HG02970 (cell line): ENCODE results near the gene ACAD11.
"Not testable (repeated sequence)": the region's sequence is repeated elsewhere in the genome, so short reads cannot be mapped to it uniquely, and the experiment has no call there.

ENCODE experiments used
- ATAC-seq: cut with Tn5 transposase; IDR thresholded peaks from one replicate; pipeline ENCODE4 v1.9.1; 2021; ENCODE audit warnings: mild to moderate bottlenecking, moderate library complexity, moderate number of reproducible peaks; ENCODE audit not compliant: unreplicated experiment, low FRiP score

The ACAD11 gene

DNA sequence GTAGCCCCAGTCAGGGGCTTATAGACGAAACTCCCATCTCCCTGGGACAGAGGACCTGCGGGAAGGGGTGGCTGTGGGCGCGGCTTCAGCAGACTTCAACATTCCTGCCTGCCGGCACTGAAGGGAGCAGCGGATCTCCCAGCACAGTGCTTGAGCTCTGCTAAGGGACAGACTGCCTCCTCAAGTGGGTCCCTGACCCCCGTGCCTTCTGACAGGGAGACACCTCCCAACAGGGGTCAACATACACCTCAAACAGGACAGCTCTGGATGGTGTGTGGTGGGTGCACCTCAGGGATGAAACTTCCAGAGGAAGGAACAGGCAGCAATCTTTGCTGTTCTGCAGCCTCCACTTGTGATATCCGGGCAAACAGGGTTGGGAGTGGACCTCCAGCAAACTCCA is 53.0 kb downstream of the ACAD11 start:
- ATAC-seq: not testable (repeated sequence)

DNA sequence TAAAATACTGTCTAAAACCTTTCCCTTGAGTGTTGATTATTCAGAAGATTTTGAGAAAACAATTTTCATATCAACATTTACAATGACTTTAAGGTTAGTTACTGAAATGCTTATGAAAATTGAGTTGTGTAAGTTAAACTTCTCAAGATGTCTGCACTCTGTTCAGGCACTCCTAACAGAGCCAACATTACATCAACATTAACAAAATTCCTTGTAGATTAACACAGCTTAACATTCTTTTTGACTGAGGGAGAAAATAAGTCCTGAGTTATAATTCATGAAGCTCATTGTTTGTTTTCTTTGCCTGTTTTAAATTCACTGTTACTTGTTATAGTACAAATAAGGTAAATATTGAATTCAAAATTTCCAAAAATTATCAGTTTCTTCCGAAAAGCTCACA is 53.5 kb downstream of the ACAD11 start:
- ATAC-seq: no peak

DNA sequence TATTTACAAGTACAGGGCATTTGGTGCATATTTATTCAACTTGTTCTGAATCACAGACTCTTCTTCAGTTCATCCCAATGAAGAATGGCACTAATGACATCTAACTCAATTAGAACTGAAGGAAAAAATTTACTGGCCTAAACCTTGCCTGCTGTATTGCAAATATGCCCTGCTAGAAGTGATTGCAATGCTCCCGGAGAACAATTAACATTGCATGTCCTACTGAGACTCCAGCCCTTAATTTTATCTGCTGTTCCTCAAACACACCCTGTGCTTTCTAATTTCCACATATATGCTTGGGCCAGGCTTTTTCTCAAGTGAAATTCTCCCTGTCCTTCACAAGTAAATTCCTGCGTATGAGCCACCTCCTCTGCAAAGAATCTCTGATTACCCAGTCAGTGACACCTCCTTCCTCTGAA is 54.2 kb downstream of the ACAD11 start:
- ATAC-seq: no peak

DNA sequence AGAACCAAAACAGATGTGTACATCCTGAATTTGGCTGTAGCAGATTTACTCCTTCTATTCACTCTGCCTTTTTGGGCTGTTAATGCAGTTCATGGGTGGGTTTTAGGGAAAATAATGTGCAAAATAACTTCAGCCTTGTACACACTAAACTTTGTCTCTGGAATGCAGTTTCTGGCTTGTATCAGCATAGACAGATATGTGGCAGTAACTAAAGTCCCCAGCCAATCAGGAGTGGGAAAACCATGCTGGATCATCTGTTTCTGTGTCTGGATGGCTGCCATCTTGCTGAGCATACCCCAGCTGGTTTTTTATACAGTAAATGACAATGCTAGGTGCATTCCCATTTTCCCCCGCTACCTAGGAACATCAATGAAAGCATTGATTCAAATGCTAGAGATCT is 59.0 kb downstream of the ACAD11 start:
- ATAC-seq: not testable (repeated sequence)

DNA sequence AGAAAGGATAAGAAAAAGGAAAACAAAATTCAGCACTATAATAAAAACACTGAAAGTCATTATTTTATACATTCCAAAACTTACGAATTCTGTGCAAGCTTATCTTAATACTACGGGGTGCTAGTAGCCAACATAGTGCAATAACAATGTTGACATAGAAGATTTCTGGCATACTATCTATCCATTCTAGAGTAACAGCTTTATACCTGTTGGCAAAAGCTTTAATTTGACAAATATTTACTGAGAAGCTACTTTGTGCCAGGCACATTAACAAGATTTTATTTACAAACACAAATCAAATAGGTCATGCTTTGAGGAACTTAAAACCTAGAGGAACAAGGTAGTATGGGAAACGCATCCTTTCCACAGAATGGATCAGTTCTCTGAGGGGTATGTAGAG is 61.4 kb downstream of the ACAD11 start:
- no peak for ATAC-seq

DNA sequence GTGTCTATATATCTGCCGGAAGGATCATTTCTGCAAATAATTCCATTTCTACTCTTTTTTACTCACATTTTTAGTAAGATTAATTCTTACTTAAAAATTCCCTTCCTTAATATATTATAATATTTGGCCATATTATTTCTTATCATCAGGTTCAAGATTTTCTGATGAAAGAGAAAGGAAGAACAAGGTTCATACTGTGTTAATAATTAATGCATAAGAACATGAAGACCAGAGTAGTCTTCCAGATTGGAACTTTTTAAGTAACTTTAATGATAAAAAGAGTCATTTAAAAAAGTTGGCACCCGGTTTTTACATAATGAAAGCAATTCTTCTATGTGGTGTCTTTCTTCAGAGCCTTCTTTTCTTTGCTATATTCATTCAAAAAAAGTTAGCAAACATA is 61.9 kb downstream of the ACAD11 start:
- ATAC-seq: no peak

DNA sequence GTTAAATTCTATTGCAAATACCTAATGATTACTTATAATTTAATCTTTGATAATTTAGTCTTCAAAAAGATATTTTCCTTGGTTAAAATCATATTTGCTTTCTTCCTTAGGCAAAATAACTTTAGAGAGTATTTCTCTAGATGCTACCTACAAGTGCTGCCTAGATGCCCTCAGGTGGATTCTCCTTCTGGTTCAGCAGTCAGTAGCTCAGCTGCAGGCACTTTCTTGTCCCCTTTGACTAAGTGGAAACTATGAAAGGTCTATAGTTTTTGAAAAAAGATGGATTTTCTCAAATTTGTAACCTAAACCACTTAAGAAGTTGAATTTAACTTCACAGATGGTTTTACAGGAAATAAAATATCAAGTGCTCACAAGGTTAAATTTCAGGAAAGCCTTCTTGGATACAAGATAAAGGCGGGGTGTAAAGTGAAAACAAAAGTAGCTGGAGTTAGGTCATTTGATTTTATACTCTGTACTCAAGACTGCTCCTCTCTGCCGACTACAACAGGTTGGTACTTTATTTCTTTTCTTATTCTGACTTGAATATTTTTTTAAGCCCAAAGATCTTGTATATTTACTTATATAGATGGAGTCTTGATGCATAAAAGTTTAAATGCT is 62.7 kb downstream of the ACAD11 start, which contains the start of gene ACKR4:
Gene ACKR4 (plus strand): TSS at position 455 of the 618 bp plus-strand sequence. CDS start 3,128 bp downstream, outside the sequence.
- no peak for ATAC-seq

DNA sequence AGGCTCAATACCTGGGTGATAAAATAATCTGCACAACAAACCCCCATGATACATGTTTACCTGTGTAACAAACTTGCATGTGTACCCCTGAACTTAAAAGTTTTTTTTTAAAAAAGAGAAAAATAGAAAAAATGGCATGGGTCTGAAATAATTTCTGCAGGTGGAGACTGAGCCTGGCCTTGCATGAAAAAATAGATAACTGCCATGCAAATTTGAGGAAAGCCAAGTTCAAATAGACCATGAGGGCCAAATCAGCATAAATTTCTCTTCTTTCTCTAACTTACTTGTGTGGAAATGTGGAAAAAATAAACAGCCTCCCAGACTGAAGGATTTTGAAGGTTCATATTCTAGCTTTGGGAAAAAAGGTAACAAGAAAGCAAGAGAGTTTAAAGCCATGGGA is 63.3 kb downstream of the ACAD11 start:
- no peak for ATAC-seq

DNA sequence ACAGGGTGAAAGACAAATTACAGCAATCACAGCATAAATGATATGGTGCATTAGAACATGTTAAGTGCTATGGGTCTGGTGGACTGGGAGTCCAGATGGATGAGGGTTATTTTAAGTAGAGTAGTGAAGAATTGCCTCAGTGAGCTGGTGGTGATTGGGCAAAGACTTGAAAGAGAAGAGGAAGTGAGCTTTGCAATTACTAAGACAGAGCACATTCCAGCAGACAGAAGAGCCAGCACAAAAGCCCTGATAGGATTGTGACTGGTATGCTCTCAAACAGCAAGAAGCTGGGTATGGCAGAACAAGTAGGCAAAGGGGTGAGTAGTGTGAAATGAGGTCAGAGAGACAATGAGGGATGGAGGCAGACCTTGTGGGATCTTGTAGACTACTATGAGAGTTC is 64.6 kb downstream of the ACAD11 start:
- ATAC-seq: no peak

DNA sequence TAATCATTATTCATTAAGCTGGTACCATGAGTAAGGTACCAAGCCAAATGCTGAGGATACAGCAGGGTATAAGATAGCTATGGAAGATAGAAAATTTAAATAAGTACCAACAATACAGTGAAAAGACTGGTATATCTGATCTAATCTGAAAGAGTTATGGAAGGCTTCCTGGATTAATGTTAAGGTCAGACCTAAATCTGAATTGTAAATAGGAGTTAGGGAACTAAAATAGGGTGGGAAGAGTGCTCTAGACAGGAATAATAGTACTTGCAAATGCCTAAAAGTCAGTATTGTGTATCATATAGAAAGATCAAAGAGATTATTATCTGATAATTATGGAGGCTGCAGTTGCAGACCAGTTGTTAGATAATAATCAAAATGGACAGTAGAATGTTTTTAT is 65.1 kb downstream of the ACAD11 start:
- ATAC-seq: no peak

DNA sequence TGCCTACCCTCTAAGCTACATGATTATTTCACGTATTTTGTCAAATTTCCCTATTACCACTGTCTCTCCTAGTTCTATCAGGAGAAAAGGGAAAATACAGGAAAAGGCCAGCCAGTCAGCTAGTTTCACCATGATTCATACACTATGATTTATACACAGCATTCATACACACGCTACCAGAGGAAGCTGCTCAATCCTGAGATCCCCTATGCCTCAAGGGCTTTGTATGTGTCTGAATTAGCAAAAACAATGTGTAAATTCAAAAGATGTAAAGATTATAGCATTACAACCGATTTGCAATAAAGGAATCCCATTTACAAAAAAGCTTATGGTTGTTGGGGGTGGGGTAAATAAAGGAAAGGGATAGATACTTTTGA is 65.7 kb downstream of the ACAD11 start:
- ATAC-seq: no peak

DNA sequence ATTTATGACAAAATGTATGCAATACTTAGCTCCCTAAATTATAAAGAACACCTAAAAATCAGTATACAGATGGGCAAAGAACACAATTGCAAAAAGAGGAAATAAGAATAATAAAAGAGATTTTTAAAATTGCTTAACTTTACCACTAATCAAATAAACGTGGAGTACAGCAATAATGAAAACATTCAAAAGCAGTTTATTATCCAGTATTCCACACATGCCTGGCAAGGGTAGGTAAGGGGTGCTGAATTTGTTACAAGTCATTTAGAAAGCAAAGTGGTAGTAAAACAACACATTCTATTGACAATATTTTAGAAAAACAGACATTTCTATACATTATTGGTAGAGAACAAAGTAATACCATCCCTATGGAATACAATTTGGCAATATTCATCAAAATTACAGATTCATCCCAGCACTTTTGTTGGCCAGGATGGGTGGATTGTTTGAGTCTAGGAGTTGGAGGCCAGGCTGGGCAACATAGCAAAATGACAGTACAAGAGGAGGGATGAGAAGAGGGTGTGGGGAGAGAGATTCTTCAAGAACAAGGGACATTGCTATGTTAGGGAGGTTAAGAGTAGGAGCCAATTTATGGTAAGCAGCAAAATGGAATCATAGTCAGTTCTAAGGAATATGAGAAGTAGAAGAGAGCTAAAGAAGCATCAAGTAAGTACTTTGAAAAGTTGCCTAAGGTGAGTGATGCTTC is 66.2 kb downstream of the ACAD11 start:
- ATAC-seq: no peak

DNA sequence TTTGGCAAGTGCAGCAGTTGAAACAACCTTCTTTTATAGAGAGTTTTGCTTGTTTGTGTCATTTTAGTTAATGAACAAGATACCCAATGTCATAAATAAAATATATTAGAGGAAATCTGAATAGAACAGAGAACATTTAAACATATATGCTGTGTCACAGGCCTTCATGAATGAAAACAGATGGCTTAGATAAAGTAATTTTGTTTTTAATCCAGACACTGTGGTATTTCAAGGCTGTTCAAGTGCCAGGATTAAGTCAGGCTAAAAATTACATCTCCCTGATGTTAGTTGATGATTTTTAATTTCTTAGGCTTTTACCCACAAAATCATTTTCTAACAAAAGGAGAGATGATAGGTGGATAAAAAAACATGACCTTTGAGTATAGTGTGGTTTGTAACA is 67.4 kb downstream of the ACAD11 start:
- ATAC-seq: no peak

DNA sequence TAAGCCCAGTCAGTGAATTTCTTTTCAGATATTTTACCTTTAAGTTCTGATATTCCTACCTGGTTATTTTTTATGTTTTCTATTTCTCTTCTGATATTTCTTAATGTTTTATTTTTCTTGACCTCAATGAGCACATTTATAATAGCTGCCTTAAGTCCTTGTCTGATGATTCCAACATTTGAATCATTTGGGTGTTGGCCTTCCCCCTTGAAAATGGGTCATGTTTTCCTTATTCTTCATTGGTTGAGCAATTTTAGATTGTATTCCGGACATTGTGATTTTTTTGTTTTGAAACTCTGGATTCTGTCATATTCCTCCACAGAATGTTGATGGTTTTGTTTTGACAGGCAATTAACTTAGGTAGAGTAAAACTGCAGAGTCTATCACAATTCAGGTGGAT is 72.2 kb downstream of the ACAD11 start:
- no peak for ATAC-seq

DNA sequence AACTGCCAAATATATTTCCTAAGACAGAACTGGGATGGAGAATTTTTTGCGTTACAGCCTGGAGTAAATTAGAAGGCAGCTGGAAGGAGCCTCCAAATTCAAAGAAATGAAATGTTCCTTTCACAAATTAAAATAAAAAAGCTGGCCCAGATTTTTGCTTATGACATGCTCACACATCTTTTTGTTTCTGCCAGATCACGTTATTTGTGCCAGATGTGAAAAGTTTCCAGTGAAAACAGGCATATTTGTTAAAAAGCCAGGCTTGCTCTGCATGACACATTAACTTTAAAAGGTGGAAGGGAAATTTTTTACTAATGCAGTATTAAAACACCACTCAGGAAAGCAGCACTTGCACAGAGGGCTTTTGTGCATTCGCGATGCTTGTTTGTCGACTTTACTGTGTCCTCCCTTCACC is 85.8 kb downstream of the ACAD11 start:
- ATAC-seq: no peak

DNA sequence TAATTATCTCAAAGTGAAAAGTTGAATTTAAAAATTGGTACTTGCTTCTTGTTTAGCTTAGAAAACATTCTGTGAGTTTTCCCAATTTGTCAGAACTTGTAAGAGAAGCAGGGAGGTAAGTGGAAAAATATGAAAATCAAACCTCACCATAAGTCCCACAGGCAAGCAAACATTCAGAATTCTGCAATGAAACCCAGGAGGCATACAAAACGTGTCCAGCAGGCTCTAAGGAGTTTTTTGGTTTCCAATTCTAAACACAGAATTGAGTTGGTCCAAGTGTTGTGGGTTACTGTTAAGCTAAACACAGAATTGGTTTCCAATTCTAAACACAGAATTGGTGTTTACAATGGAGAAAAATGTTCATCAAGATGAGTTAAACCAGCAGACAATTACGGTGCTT is 89.6 kb downstream of the ACAD11 start:
- no peak for ATAC-seq

DNA sequence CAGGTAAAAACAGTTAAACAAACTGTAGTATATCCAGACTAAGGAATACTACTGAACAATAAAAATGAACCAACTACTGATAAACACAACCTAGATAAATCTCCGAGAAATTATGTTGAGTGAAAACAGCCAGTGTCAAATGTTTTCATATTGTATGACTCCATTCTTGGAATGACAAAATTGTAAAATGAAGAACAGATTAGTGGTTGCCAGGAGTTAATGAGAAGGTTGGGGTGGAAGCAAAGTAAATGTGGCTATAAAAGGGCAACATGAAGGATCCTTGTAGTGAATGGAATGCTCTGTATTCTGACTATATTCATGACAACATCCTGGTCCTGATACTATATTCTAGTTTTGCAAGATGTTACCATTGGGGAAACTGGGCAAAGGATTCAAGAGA is 90.0 kb downstream of the ACAD11 start:
- ATAC-seq: no peak

DNA sequence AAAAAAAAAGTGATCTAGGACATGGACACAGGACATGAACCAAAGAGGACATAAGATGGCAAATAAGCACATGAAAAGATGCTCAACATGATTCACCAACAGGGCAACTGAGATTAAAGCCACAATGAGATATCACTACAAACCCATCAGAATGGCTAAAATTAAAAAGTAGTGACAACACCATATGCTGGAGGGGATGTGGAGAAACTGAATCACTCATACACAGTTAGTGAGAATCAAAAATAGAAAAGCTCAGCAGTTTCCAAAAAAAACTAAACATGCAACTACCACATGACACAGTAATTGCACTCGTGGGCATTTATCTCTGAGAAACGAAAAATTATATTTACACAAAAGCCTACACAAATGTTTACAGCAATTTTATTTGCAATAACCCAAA is 90.5 kb downstream of the ACAD11 start:
- ATAC-seq: no peak

DNA sequence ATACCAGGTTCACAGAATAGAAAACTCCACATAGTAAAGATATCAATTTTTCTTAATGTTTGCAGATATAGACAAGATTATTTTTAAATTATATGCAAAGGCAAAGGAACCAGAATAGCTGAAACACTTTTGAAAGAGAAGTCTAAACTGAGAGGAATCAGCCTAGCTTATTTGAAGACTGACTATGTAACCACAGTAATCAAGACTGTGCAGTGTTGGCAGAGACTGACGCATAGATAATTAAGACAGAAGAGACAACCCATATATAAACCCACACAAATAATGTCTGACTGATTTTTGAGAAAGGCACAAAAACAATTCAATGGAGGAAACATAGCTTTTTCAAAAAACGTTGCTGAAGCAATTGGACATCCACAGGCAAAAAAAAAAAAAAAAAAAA is 91.2 kb downstream of the ACAD11 start:
- ATAC-seq: no peak

DNA sequence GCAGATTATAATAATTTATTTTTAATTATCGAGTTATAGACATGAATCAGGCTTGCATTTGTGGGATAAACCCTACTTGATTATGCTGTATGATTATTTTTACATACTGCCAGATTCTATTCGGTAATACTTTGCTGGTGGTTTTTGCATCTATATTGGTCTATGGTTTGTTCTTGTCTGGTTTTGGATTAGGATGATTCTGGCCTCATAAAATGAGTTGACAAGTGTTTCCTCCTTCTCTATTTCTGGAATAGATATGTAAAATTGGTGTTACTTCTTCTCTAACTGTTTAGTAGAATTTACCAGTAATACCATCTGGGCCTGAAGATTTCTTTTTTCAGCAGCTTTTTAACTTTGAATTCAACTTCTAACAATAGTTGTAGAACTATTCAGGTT is 95.5 kb downstream of the ACAD11 start:
- ATAC-seq: no peak

DNA sequence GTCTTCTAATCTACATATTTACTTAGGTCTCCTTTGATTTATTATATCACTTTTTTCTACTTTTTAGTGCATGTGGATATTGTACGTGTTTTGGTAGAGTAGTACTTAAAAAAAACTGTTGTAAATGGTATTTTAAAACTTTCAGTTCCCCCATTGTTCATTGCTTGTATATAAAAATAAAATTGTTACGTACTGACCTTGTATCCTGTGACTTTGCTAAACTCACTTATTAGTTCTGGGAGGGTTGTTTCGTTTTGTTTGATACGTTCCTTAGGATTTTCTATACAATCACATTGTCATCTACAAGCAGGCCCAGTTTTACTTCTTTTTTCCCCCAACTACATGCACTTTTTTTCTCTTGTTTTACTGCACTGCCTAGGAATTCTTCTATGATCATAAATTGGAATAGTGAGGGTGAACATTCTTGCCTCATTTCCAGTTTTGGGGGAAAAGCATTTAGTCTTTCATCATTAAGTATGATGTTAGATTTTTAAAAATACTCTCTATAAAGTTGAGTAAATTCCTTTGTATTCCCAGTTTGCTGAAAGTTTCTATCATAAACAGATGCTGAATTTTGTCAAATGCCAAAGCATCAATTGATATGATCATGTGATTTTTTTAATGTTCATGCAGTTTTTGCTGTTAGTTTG is 96.1 kb downstream of the ACAD11 start:
- no peak for ATAC-seq

DNA sequence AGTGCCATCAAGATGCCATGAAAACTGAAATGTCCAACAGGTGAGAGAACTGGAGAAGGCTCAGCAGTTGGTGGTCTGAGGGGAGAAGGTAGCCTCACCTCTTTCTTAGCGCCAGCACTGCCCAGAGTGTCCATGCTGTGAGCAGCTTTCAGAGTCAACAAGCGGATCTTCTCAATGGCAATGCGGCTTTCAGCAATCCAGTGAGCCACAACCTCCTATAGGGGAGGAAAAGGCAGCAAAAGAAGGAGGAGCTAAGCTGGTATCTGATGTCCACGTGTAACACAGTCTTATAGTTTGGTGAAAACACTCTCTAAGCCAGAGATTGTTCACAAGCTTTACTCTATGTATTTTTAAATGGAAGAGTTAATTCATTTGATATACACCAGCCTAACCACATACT is 98.6 kb downstream of the ACAD11 start:
- no peak for ATAC-seq
